ENCODE data around the gene FRY. TPM values are rescaled to one million over a fixed set of nuclear protein-coding genes. Genes with fewer than 3 reads are reported as not detected.

The FRY gene
- total RNA-seq, 1 experiment from 2014 or later: 0.74 TPM

DNA sequence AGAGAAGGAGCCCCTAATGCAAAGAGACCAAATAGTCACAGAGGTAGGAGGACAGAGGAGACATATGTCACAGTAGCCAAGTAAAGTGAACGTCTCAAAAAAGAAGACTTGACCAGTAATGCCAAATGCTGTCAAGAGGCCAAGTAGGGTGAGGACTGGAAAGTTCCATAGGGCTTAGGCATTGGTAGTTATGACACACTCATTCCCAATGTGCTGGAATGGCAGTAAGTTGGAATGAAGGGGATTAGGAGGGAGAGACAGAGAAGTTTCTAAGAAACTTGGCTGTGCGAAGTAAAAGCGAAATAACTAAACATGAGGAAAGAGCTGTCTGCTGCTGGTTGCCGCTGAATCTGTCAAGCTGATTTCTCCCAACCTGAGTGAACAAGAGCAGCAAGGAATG, 14.9 kb upstream of the FRY start:
- no peak for DNase-seq (ENCODE audit: low read depth)

DNA sequence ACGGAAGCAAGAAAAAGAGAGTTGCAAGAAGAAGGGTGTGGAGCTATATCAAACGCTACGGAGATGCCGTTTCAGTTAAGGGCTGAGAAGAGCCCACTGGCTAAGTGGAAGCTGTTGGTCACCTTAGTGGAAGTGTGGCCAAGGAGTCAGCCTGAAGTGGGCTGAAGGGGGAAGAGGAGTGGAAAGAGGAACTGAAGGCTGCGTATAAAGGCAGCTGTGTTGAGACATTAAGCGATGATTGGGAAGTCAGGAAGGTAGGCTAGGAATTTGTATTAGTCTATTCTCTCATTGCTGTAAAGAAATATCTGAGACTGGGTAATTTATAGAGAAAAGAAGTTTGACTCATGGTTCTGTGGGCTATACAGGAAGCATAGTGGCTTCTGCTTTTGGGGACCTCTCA, 14.1 kb upstream of the FRY start:
- DNase-seq (ENCODE audit: low read depth): no peak

DNA sequence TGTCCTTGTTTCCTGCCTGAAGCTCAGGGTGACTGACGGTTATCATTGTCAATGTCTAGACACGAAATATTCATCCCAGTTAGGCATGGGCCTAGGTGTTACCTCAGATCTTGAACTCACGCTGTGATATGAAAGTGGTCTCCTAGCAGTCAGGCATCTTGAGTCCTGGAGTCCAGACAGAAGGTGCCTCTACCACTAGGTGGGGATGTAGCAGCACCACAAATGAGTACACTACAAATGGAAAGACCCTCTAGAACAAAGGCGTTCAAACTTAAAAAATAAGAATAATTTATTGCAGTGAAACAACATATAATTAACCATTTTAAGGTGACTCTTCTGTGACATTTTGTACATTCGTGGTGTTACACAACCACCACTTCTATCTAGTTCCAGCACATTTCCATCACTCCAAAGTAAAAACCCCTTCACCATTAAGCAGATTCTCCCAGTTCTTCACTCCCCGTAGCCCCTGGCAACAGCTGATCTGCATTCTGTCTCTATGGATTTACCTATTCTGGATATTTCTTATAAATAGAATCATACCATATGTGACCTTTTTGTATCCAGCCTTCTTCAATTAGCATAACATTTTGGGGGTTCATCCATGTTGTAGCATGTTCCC, 11.9 kb upstream of the FRY start:
- peak; percentile 46 for DNase-seq (ENCODE audit: low read depth)

DNA sequence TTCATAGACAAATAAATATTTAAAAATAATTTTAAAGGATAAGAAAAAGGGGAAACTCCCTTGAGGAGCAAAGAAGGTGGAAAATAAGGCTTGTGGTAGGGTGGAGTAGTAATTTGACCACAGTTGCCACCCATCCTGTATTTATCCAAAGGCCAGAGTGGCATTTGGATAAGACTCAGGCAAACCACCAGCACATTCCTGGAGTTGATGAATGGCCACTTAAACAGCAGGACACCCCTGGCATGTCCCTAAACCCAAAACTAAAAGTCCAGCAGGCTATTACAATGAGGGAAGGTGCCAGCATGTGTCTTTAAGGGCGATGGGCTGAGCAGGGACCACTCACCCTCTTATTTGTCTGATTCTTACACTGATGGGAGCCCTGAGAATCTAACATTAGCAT, 9.8 kb upstream of the FRY start:
- peak; percentile 8 for DNase-seq (ENCODE audit: low read depth)

DNA sequence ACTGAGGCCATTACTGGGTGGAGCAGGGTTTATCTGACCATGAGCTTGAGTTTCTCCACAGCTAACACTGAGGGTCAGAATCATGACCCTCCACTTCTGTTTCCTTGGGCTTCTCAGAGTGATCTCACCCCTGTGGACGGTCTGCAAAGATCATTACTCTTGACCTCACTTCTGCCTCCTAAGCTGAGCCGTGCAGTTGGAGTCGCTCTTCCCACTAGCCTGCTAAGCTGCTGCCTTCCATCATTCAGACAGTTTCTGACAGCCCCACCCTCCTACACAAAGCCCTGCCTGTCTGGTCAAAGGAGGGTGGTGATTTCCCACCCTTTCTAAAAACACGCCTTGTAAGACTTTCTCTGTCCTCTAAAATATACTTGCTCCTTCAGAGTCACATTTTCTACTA, 9.3 kb upstream of the FRY start:
- no peak for DNase-seq (ENCODE audit: low read depth)

DNA sequence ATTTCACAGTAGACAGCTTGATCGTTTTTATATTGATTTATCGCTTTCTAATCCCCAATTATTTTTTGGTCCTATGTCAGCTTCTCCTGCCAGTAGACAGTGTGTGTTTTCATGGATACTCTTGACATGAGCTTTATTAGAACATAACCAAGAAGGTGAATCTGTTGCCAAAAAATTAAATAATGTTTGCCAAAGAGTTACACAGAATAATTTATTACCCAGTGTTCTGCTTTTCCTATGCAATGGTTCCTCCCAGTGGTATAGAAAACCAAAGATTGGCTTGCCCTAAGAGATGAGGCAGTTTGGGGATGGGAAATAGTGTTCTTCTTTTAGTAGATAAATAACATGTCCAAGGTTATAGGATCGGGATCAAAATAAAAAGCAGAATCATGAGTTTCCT, 8.5 kb upstream of the FRY start:
- no peak for DNase-seq (ENCODE audit: low read depth)

DNA sequence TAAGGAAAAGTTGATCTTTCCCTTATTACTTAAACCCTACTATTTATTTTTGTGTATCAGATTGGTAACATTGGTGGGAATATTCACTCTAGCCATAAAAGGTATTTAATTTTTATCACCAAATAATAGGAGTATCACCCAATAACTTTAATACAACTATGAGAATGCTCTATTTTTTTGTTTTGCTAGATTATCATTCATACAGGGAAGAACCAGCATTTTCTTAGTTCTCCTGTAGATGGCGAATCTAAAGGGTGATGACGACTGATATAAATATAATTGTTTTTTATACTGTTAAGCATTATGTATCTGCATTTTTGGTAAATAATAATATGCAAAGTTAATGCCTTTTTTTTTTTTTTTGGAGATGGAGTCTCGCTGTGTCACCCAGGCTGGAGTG, 7.9 kb upstream of the FRY start:
- no peak for DNase-seq (ENCODE audit: low read depth)

DNA sequence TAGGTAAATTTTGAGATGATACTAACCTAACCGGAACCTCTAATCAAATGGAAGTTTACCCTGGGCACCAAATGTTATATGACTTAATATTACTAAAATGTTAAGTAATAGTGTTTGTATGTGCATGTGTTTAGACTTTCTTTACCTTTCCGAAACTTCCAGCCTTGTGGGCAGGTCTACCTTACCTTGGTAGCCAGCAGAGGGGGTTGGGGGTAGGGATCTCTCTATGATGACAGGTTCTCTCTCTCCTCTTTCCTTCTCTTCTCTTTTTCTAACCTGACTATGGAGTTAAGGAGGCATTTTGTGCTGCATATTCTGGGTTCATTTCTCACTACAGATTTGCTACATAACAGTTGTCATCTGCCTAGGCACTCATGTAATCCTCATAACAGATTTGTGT, 6.8 kb upstream of the FRY start:
- DNase-seq (ENCODE audit: low read depth): no peak

DNA sequence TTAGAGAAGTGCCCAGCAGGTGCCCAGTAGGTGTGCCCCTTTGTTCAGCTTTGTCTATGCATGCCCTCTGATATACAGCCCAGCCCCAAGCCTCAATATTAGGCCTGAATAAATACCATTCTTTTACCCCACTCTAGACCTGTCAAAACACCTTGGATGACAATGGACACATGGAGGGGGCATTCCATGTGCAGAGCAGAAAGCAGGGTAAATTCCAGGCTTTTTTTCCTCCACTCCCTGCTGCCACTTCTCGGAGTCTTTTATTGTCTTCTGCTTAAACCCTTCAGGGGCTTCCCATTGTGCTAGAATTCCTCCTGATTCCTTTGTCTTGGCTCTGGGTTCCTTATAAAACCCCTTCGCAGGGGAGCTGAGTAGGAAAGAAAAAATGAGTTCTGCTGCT, 5.8 kb upstream of the FRY start:
- DNase-seq (ENCODE audit: low read depth): no peak

DNA sequence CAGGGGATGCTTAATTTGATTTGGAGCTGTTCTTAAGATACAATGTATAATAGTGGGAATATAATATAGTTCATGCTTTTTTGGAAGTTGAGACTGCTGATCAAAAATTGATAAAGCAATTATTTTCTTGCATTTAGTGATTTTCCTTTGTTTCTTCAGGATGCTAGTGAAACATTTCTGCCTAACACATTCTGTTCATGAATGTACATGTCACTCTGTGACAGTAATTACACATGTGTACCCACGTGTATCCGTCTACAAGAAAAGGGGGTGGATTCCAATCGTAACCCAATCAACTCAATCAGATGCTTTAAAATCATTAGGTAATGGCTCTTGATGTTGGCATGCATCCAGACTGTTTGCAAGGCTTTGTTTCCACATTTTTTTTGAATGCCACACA, 5.0 kb upstream of the FRY start:
- DNase-seq (ENCODE audit: low read depth): no peak

DNA sequence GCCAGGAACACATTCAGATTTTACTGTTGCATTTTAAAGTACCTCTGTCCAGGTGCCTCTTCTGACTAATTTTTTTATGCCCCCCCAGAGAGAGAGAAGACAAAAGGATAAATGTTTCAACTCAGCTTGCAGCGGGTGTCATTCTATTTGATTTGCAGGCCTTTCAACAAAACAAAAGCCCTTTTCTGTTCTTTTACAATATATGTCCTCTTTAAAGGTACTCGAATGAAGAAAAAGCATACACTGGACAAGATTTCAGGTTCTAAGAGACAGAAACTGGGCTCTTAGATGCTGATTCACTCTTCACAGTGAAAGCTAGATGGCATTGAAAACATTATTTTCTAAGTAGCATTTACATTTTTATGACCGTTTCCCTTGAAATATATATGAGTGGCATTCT, 2.9 kb upstream of the FRY start:
- DNase-seq (ENCODE audit: low read depth): no peak

DNA sequence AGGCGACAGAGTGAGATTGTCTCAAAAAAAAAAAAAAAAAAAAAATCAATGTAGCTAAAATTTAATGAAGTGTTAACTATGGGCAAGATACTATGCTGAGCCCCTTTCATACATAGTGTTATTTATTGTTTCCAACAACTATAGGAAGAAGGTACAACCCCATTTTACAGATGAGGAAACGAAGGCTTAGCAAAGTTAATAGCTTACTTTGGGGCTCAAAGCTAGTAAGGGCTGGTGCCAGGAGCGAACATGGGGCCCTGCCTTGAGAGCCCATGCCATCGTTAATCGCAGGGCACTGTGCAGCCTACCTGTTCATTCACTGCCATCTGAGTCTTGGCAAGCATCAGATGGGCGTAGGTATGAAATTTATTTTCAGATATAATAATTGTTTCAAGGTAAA, 1.9 kb upstream of the FRY start:
- DNase-seq (ENCODE audit: low read depth): no peak

DNA sequence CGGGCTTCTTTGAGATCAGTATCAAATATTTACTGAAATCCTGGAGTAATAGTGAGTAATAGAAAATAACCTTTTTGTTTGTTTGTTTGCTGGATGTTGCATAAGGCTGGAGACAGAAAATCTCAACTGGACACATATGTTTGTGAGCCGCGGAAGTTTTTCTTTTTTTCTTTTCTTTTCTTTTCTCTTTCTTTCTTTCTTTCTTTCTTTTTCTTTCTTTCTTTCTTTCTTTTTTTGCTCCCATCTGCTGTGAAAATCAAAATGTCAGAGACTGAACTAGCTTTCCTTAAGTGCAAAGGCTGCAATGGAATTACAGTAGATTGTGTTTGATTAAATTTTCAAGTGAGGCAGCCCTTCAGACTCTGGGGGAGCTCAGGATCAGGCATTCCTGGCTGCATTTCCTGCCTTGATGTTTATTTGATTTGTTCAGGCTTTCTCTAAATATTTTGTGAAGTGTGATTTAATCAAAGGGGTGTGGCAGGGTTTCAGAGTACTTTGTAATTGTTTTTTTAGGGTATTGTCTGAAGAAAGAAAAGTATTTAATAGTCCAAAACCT, 319 bp downstream of the FRY start:
- DNase-seq (ENCODE audit: low read depth): no peak

DNA sequence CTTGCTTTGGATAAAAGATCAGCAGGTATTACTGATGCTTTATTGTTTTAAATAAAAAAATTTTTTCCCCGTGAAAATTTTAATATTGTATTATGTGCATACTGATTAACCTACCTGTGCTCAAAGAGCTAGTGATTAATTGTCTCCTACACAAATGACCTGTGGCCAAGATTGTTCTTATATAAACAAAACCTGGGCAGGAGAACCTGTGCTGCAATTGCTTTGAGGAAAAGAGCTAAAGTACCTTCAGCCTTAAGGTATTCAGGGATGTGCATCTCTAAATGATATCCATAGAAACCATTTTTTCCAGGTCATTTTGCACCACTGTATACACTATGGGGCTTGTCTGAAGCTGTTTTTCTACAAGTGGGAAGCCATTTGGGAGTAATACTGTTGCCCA, 1.2 kb downstream of the FRY start:
- DNase-seq (ENCODE audit: low read depth): no peak

DNA sequence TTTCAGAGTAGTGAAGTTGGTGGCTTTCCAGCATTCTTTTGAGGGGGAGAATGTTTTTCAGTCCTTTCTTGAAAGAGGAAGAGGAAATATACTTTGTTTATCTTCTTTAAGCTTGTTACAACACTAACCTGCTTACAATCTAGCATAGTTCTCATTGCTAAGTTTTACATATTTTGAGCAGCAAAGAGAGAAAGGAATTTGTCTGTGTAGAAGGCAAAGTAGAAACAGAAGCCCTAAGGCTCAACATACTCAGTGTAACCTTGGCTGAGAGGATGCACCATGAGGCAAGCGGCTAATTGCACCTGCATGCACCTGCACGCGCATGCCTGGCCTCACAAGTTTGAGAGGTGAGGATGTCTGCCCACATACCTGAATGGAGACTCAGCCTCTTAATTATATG, 2.2 kb downstream of the FRY start:
- DNase-seq (ENCODE audit: low read depth): no peak

DNA sequence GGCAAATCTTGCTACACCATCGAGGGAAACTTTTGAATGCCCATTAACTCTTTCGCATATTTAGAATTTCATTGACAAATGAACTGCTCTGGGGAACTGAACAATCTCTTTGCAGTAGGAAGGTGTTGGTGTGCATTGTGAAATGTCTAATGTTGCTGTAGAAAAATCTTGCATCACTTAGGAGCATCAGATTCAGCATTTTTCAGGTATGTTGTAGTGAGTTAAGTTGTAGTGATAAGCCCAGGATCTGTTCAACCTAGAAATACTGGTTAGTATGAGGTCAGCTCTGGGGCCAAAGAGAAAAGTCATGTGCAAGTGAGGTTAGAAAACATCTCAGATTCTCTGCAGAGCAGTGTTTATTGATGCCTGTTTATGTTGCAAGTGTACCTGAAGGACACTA, 4.1 kb downstream of the FRY start:
- DNase-seq (ENCODE audit: low read depth): no peak

DNA sequence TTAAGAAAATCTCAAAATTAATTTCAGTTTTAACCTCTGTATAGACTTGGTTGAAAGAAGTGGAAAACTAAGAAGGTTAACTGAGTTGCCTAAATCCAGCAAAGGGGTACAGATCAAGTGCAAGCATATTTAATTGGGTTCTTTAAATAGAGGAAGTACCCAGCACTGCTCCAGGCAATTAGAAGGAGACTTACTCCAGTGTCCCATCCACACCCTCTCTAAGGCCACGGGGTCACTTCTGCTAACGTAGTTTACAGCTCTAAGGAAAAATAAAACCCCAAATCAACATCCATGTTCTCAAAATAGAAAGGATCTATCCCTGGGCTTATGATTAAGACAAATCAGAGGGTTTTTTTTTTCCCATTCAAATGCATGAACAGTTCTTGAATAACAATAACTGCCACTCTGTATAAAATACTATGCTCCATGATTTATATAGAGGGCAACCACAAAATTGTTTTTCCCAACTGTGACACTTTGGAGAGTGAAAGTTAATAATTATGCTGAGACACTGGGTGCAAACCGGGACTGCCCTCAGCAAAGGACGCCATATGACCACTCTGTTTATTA, 4.6 kb downstream of the FRY start:
- no peak for DNase-seq (ENCODE audit: low read depth)

DNA sequence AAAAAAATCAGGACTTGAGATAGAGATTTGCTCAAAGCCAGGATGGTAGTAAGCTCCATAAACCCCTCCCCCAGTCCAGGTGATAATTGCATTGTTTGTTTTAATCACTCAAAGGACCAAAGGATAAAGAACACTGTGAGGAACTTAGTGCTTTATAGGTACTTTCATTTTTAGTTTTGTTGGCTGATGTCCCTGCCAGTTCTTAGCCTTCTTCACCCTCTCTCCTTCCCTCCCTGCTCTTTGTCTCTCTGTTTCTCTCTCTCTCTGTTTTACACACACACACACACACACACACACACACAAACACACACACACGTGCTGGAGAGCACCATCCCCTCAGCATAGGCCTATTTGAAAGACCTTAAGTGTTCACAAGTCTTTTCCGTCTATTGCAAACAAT, 5.2 kb downstream of the FRY start:
- DNase-seq (ENCODE audit: low read depth): no peak

DNA sequence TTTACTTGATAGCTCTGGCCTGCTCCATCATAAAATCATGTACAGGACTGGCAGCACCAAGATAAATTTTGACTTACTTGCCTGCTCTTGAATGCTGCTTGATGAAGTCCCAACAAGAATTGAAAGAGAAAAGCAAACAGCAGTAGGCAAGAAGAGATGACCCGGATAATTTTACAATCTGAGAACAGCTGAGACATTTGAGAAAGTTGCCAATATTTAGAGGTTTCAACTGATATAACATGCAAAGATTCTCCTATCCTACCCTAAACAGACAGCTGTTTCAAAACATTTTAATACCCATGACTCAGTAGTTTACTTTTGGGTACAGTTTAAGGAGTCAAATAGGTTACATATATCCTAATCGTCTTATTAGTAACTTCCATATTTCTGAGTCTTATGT, 5.9 kb downstream of the FRY start:
- no peak for DNase-seq (ENCODE audit: low read depth)

DNA sequence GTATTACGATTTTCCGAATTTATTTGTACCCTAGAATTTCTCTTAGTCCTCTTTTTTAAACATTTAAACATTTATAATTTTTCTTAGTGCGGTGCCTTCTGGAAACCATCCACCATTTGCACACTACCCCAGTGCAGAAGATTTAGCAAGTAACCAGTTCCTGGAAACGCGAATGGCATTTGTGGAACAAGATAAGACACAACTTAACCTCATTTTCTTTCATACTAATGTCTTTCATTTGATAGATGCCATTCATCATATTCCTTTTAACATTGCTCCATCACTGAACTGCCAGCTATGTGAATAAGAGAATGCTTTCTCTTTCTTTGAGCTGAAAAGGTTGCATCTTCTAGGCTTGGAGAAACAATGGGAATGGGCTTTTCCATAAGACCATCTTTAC, 6.8 kb downstream of the FRY start:
- DNase-seq (ENCODE audit: low read depth): no peak

DNA sequence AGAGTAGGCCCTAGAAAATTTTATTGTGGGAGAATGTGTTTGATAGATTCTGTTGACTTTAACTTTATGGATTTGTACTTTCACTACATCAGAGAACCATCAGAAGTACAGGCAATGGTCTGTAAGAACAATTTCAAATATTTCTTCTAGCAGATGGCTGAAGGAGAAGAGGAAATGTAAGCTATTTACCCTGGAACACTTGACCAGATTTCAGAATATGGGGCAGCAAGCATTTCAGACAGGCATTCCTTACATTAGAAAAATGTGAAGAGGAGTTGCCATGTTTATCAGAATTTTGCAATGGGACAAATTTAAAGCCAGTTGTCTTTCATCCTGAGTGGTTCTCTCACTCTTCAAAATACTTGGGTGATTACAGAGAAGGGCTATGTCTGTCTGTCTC, 7.5 kb downstream of the FRY start:
- DNase-seq (ENCODE audit: low read depth): no peak

DNA sequence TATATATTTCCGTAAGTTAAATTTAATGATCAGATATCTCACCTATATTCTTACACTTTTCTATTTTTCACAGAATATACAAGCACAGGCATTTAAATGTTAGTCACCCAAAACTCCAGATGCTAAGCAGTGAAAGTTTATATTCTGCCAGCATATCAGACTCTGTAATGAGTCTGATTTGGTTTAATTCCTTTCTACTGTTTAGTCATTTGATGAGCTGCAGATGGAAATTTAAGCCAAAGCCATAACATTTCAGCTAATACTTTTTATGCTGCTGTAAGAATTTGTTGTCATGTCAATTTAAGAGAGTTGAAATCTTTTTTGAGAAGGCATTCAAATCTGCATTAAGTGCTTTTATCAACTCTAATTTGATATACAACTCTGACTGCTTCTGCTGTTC, 8.0 kb downstream of the FRY start:
- DNase-seq (ENCODE audit: low read depth): no peak

DNA sequence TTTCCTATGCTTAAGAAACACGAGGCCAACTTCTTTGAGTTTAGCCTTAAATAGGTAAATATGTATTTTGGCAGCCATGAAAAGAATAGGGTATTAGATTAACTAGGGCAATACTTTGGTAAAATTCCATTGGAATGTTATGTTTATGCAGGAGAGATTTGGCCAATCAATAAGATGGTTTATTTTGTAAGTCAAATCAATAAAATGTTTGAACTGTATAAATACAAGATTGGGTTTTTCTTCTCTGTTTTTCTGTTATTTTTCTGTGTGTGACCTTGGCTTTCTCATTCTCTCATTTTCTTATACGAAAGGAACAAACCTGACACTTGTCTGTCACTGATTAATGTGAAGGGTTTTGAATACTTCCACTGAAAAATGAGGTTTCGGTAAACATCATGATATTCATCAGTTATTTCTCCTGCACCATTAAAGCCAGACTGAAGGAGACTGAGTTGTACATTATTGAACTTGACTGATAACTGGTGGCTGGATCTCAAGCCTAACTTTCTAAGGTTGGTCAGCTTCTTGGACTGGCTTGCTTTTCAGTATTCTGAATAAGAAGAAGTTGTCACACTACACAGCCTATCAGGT, 8.6 kb downstream of the FRY start:
- no peak for DNase-seq (ENCODE audit: low read depth)

DNA sequence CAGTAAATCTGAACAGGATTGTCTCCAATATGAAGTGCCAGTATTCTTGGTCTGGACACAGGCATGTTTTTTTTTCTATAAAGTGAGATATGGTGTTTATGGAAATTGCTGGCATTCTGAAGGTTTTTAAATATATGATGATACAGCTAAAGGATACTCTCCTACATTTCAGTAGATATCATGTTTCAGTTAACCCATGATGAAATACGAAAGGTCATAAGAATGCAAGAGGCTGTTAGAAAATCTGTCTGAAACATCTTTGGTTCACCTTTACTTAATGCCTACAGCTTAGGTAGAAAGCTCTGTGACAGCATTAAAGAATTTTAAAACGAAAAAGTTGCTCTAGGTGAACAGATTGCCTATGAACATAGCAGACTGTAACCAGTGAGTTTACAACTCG, 9.1 kb downstream of the FRY start:
- DNase-seq (ENCODE audit: low read depth): no peak

All from Daoy (cell line).